IPS-18a (cell line): ENCODE measurements around the gene ZNF341.

Experiments used
- H3K27ac ChIP-seq: one replicate; pipeline ENCODE4 v1.5.1; 2013; ENCODE audit warnings: low read length
- H3K27me3 ChIP-seq: one replicate; pipeline ENCODE4 v1.6.1; 2013; ENCODE audit warnings: mild to moderate bottlenecking, low read length; ENCODE audit not compliant: control insufficient read depth, insufficient read depth
- H3K36me3 ChIP-seq: one replicate; pipeline ENCODE4 v1.6.1; 2013; ENCODE audit warnings: low read depth, low read length; ENCODE audit not compliant: control insufficient read depth
- H3K4me1 ChIP-seq: one replicate; pipeline ENCODE4 v1.6.1; 2013; ENCODE audit warnings: low read depth, low read length; ENCODE audit not compliant: control insufficient read depth
- H3K4me3 ChIP-seq: one replicate; pipeline ENCODE4 v1.5.1; 2013; ENCODE audit warnings: low read length
- H3K9ac ChIP-seq: one replicate; pipeline ENCODE4 v1.6.1; 2013; ENCODE audit warnings: mild to moderate bottlenecking, low read length, moderate library complexity
- H3K9me3 ChIP-seq: one replicate; pipeline ENCODE4 v1.6.1; 2013; ENCODE audit warnings: low read depth, low read length; ENCODE audit not compliant: control insufficient read depth

Gene ZNF341

DNA sequence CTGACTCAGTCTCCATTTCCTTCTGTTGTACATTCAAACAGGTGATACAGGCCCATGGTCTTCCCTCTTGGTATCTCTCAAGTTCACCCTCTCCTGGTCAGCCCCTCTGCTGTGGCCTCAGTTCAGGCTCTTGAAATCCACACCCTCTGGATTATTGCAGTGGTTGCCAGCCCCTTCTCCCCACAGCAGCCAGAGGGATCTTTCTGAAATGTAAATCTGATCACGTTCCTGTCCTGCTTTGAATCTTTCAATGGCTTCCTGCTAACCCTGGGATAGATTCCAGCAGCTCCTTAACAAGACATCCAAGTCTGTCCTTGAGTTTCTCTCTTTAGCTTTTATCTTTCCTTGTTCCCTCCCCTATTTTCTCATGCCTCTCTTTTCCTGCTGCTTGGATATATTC is 101.5 kb downstream of the ZNF341 start:
- Histone ChIP-seq H3K27me3 (no peaks in the 10 kb centered on the region), H3K4me1 (peaks cover 13% of the 10 kb centered on the region), H3K36me3 (no peaks in the 10 kb centered on the region), H3K4me3 (no peak overlapping the region), H3K27ac (no peak overlapping the region), H3K9me3 (no peaks in the 10 kb centered on the region), H3K9ac (no peak overlapping the region)

DNA sequence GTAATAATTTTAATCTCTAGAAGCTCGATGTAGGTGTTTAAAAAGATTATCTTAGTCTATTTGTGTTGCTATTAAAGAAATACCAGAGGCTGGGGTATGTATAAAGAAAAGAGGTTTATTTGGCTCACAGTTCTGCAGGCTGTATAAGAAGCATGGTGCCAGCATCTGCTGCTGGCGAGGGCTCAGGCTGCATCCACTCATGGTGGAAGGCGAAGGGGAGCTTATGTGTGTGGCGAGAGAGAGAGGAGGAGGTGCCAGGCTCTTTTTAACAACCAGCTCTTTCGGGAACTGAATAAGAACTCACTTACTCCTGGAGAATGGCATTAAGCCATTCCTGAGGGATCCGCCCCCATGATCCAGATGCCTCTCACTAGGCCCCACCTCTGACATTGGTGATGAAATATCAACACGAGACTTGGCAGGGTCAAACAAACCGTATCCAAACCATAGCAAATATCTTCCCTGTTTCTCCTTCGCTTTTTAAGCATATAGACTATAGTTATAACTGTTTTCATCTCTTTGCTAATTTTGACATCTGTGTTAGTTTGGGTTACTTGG is 103.9 kb downstream of the ZNF341 start:
- H3K27ac ChIP-seq: no peak overlapping the region
- no peaks in the 10 kb centered on the region for H3K27me3 ChIP-seq
- H3K9ac ChIP-seq: no peak overlapping the region
- no peaks in the 10 kb centered on the region for H3K36me3 ChIP-seq
- peaks cover 13% of the 10 kb centered on the region for H3K4me1 ChIP-seq
- H3K9me3 ChIP-seq: no peaks in the 10 kb centered on the region
- no peak overlapping the region for H3K4me3 ChIP-seq

DNA sequence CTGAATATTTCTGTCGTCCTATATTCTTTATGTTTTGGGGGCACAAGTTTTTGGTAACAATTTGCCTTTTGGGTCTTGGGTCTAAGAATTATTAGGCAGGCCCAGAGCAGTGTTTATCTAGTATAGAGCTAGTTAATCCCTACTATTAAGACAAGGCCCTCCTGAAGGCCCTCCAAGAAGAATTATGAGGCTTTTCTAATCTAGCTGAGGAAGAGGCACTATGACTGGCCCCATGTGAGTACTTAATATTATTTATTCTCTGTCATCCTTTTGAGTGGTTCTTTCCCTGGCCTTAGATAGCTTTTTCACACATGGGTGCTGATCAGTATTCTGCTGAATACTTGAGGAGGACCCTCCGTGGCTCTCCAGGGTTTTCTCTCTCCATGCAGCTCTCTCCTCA is 104.5 kb downstream of the ZNF341 start:
- peaks cover 13% of the 10 kb centered on the region for H3K4me1 ChIP-seq
- H3K9ac ChIP-seq: no peak overlapping the region
- no peak overlapping the region for H3K4me3 ChIP-seq
- no peak overlapping the region for H3K27ac ChIP-seq
- H3K27me3 ChIP-seq: no peaks in the 10 kb centered on the region
- no peaks in the 10 kb centered on the region for H3K9me3 ChIP-seq
- H3K36me3 ChIP-seq: no peaks in the 10 kb centered on the region

DNA sequence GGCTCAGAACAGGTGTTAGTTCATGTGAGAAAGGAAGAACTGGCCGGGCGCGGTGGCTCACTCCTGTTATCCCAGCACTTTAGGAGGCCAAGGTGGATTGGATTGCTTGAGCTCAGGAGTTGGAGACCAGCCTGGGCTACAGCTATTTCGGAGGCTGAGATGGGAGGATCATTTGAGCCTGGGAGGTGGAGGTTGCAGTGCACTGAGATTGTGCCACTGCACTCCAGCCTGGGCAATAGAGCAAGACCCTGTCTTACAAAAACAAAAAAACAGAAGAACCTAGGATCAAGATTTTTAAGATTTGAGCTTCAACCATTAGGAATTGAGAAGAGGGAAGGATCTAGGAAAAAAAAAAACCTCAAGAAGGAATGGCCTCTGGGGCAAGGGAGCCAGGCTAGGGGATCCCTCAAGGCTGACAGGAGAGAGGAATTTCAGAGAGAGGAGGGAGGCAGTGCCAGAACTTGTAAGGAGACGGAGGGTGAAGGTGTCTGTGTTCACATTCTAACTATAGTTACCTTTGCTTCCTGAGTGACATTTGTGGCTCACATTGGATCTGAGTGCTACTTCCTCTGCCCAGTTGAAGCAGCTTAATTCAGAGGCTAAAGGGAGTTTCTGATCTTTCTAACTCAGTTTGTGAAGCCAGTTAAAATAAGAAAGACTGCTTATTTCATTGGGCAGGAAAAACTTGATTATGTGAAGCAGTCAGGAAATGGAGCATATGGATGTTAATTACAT is 105.5 kb downstream of the ZNF341 start:
- H3K4me3 ChIP-seq: no peak overlapping the region
- H3K4me1 ChIP-seq: peaks cover 9% of the 10 kb centered on the region
- H3K36me3 ChIP-seq: no peaks in the 10 kb centered on the region
- H3K9me3 ChIP-seq: no peaks in the 10 kb centered on the region
- H3K27ac ChIP-seq: no peak overlapping the region
- H3K27me3 ChIP-seq: no peaks in the 10 kb centered on the region
- no peak overlapping the region for H3K9ac ChIP-seq

DNA sequence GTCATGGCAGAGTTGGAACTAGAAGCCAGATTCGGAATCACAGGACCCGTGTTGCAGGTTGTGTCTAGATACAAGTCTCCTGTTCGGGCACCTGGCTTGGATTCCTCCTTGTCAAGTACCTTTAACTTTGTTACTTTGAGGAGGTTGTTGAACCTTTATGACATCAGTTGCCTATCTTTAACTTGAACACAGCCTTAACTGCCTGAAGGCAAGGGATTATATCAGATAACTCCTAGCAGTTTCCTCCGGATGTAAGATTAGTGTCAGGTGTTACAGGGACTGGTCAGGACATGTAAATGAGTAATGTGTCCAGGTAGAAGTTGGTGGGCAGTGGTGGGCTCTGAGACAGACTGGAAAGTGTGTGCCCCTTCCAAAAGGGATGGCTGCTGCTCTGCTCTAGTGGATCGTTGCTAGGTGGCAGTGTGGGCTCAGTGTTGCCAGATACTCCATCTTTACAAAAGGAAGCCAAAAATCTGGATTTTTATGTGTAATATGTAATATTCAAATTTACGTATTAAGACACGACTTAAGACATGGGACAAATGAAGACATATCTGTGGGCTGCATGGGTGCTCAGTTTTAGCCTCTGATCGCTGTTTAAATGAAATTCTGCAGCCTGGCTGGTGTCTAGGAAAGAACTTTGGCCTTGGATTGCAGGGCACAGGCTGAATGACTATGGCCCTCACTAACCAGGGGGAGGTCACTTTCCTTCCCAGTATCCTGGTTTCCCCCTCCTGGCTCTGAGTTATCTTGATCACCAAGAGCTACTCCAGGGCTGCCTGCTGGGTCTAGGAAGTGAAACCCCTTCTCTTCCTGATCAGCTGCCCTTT is 106.5 kb downstream of the ZNF341 start:
- Histone ChIP-seq H3K36me3 (no peaks in the 10 kb centered on the region), H3K9ac (no peak overlapping the region), H3K27me3 (no peaks in the 10 kb centered on the region), H3K9me3 (no peaks in the 10 kb centered on the region), H3K4me3 (no peak overlapping the region), H3K27ac (no peak overlapping the region), H3K4me1 (peaks cover 11% of the 10 kb centered on the region)

DNA sequence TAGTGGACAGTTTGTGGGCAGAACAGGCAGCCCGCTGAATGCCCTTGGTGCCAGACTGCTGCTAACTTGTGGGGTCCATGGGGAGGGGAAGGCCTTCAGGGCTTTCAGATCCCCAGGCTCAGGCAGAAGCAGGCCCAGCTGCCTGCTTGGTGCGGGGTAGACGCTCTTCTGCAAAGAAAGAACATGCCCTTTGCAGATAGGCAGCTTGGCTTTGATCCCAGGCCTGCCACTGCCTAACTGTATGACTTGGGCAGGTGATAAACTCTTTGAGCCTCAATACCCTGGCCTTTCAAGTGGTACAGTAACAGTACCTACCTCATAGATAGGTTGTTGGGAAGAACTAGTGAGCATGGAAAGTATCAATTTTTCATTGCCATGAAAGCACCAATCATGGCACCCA is 107.8 kb downstream of the ZNF341 start:
- Histone ChIP-seq H3K9ac (no peak overlapping the region), H3K27me3 (no peaks in the 10 kb centered on the region), H3K9me3 (no peaks in the 10 kb centered on the region), H3K4me1 (peaks cover 5% of the 10 kb centered on the region), H3K27ac (no peak overlapping the region), H3K4me3 (no peak overlapping the region), H3K36me3 (no peaks in the 10 kb centered on the region)

DNA sequence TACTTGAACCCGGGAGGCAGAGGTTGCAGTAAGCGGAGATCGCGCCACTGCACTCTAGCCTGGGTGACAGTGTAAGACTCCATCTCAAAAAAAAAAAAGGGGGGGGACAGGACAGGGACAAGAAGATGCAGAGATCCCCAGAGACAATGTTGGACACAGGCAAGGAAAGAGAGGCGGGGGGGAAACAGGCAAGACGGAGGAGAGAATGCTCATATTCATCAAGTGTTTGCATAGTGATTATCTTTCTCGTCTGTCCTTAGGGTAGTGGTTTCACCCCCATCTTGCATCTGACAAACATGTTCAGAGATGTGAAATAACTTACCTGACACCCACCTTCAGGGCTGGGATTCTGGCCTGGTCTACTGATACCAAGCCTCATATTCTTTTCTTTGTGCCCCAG is 108.4 kb downstream of the ZNF341 start:
- H3K4me1 ChIP-seq: peaks cover 5% of the 10 kb centered on the region
- H3K27me3 ChIP-seq: no peaks in the 10 kb centered on the region
- no peak overlapping the region for H3K9ac ChIP-seq
- no peak overlapping the region for H3K4me3 ChIP-seq
- H3K36me3 ChIP-seq: no peaks in the 10 kb centered on the region
- no peak overlapping the region for H3K27ac ChIP-seq
- no peaks in the 10 kb centered on the region for H3K9me3 ChIP-seq

DNA sequence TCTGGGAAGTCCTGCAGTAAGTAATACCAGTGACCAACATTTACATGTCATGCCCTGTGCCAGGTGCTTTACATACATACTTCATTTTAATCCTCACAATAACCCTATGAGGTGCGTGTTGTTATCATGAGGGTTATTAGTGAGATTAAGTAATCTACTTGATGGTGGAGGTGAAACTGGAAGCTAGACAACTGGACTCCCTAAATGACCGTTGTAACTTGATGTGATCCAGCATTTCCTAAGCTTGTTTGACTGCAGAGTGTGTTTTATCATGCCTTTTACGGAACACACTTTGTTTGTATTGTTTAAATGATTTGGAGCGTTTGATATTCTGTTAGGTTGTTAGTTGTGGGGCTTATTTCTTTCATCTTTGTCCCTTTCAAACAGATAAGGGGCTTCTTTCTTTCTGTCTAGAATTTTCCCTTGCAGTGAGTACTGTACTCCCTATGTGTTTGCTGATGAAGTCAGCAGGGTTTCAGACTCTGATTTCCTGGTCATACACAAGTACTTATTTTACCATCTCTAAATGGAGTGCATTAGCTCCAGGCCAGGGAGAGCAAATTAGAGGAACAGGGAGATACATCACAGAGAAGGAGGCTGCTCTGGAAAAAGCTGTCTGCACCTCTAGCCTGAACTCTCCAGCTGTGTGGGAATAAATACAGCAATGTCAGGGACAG is 109.1 kb downstream of the ZNF341 start:
- Histone ChIP-seq H3K4me1 (peaks cover 8% of the 10 kb centered on the region), H3K27me3 (no peaks in the 10 kb centered on the region), H3K36me3 (no peaks in the 10 kb centered on the region), H3K9me3 (no peaks in the 10 kb centered on the region), H3K9ac (no peak overlapping the region), H3K4me3 (no peak overlapping the region), H3K27ac (no peak overlapping the region)

DNA sequence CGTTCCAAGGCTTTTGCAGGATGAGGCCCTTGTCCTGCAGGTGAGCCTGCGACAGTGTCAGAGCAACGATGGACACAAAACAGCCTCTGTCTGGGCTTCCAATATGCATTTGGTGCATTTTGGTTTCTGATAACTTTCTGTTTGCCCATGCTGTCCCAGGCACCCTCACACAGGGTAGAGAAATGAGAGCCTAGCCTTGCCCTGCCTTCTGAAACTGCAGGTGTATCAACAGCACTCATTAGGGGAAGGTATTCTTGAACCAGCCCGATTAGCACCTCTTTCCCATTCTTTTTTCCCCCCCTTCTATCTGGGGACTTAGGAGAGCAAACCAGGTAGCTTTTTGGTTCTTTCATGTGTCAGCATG is 109.6 kb downstream of the ZNF341 start:
- H3K4me1 ChIP-seq: peaks cover 13% of the 10 kb centered on the region

More for the DNA sequence above, 109.6 kb downstream of the ZNF341 start:
- no peaks in the 10 kb centered on the region for H3K27me3 ChIP-seq
- no peak overlapping the region for H3K4me3 ChIP-seq
- H3K27ac ChIP-seq: no peak overlapping the region
- no peak overlapping the region for H3K9ac ChIP-seq
- no peaks in the 10 kb centered on the region for H3K36me3 ChIP-seq
- no peaks in the 10 kb centered on the region for H3K9me3 ChIP-seq
